ENCODE measurements around the gene FUT1.

- no peak for TF ChIP-seq POLR2A (IDR thresholded peaks at IDR 0.05)
- no peak for TF ChIP-seq CTCF (IDR thresholded peaks at IDR 0.05)
- no peak for TF ChIP-seq POLR2AphosphoS5 (IDR thresholded peaks at IDR 0.05)
Measured at GRCh38 chr19:48798937-48799336, 46.5 kb upstream of the FUT1 start.
